ENCODE results near the gene MSRB1.

Gene MSRB1

DNA sequence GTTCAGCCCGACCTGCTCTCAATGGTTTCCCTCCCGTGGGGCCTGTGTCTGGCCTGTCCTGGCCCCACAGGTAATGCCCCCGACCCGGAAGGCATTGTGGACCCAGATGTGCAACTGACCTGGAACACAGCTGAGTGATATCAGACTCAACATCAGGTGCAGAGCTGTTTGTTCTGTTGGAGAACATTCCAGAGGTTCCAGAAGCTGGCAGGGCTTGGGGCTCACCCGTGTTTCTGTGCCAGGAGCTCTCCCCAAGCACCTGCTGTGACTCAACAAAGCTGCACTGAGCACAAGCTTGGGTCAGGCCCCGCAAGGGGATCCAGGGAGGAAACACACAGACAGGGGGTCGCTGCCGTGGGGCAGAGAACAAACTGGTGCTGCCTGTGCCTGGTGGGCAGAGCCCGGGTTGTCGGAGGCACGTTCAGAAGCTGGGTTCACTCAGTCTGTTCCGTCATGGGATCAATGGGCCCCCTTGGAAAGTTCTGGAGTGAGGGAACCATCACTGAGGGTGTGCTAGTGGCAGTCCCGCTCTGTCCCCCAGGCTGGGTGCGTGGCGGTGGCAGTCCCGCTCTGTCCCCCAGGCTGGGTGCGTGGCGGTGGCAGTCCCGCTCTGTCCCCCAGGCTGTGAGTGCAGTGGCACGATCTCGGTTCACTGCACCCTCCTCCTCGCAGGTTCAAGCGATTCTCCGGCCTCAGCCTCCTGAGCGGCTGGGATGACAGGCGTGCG, 46.9 kb downstream of the MSRB1 start:
- no peak for DNase-seq (ENCODE audit: low spot score)

DNA sequence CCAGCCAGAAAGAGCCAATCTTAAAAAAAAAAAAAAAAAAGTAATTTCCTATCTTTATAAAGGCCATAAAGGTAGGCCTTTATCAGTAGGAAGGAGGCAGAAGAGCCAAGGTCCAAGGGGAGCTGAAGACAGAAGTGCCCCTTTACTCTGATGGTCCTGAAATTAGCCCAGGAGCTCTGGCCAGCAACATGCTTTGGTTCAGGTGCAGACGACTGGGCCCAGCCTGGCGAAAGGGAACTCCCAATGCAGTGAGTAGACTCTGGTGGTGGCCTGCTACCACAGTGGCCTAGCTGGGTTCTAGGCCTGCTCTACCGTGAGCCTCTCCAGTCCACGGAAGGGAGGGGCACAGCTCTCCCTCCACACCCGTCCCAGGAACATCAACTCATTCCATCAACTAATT, 47.9 kb downstream of the MSRB1 start:
- no peak for DNase-seq (ENCODE audit: low spot score)

DNA sequence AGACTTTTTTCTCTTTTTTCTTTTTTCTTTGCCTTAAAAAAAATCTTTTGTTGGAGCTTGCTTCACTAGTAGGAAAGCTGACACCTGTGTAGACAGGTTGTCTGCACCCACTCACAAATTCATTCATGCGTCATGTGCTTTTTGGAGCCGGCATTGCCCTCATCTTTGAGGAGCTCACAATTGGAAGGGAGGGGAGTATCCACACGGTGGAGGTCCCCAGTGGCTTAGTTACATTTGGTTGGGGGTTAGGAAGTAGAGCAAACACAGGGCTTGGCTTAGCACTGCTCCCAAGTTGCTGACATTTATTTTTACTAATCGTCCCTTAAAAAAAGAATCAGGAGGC, 52.3 kb downstream of the MSRB1 start:
- no peak for DNase-seq (ENCODE audit: low spot score)

DNA sequence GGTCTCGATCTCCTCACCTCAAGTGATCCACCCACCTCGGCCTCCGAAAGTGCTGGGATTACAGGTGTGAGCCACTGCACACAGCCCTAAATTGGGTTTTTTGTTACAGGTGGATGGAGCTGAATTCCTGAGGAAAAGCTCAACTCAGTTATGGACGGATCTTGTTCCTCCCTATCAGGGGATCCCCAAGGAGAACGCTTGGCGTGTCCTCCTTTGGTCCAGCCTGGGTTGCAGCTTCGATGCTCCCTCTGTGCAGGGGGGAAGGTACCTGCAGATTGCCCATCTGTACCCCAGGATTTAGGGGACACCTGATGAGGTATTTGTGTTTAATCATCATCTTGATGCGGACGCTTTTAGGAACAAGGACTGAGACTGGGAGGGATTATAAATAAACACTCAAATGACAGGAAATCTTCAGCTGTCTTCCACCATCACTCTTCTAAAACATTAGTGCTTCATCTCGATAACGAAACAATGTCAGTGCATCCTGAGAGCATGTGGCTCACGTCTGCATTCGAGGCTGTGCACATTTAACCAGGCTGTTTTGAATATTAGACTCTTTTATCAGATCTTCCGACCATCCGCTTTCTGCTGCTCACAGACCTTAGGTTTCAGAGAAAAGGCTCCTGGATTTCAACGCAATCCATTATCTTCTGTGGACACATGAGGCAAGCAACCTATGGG, 52.8 kb downstream of the MSRB1 start:
- no peak for DNase-seq (ENCODE audit: low spot score)

All from cerebellar cortex (tissue), 1 donor.